Liver (tissue), 9 donors: ENCODE results near the gene DCAKD. TPM values are rescaled to one million over a fixed set of nuclear protein-coding genes. Genes with fewer than 3 reads are reported as not detected.

ENCODE experiments used
- DNase-seq: peaks from one replicate; pipeline ENCODE4 v3.0.0-alpha.2; 2017; ENCODE audit warnings: low spot score
- H3K27ac ChIP-seq, 2 donors: one replicate each; pipeline ENCODE4 v1.7.0; 2013; ENCODE audit warnings: inconsistent platforms in 2 of 2, low read length in 2 of 2, control low read depth in 1 of 2, low read depth in 1 of 2, mild to moderate bottlenecking in 1 of 2
- H3K27me3 ChIP-seq, 4 donors: one replicate each; pipeline versions ENCODE4 v1.6.1 to v1.7.0; 2013; ENCODE audit warnings: low read length in 3 of 4, inconsistent platforms in 1 of 4, mild to moderate bottlenecking in 1 of 4, moderate library complexity in 1 of 4; ENCODE audit not compliant: control insufficient read depth in 4 of 4, insufficient read depth in 4 of 4
- H3K36me3 ChIP-seq, 4 donors: one replicate each; pipeline versions ENCODE4 v1.6.1 to v1.7.0; 2013; ENCODE audit warnings: low read length in 3 of 4, mild to moderate bottlenecking in 3 of 4, low read depth in 1 of 4, moderate library complexity in 1 of 4; ENCODE audit not compliant: control insufficient read depth in 4 of 4, insufficient read depth in 3 of 4
- H3K4me1 ChIP-seq, 4 donors: one replicate each; pipeline versions ENCODE4 v1.6.1 to v1.7.0; 2013; ENCODE audit warnings: low read length in 3 of 4, mild to moderate bottlenecking in 3 of 4, moderate library complexity in 1 of 4; ENCODE audit not compliant: control insufficient read depth in 4 of 4, insufficient read depth in 4 of 4
- H3K4me3 ChIP-seq, 3 donors: one replicate each; pipeline versions ENCODE4 v1.6.1 to v1.7.0; 2013; ENCODE audit warnings: low read length in 3 of 3, control low read depth in 1 of 3, low read depth in 1 of 3, mild to moderate bottlenecking in 1 of 3
- H3K9ac ChIP-seq, 2 donors: one replicate each; pipeline ENCODE4 v1.7.0; 2013; ENCODE audit warnings: low read length in 2 of 2, mild to moderate bottlenecking in 2 of 2, moderate library complexity in 2 of 2, control low read depth in 1 of 2, low read depth in 1 of 2
- H3K9me3 ChIP-seq, 4 donors: one replicate each; pipeline versions ENCODE4 v1.6.1 to v1.7.0; 2013; ENCODE audit warnings: low read length in 3 of 4; ENCODE audit not compliant: control insufficient read depth in 4 of 4
- FOXA2 ChIP-seq: IDR thresholded peaks from 2 replicates; pipeline ENCODE4 v1.6.1; 2016; ENCODE audit warnings: antibody characterized with exemption
- GABPA ChIP-seq, 2 donors: IDR thresholded peaks in 1 of 2; conservative IDR thresholded peaks in 1 of 2; 2 replicates each; pipeline ENCODE4 v1.6.1; 2016; ENCODE audit warnings: antibody characterized with exemption in 2 of 2, mild to moderate bottlenecking in 1 of 2, moderate library complexity in 1 of 2
- HNF4G ChIP-seq: IDR thresholded peaks from 2 replicates; pipeline ENCODE4 v1.6.1; 2016; ENCODE audit warnings: antibody characterized with exemption
- RAD21 ChIP-seq, 2 donors: IDR thresholded peaks; 2 replicates each; pipeline ENCODE4 v1.6.1; 2016; ENCODE audit warnings: antibody characterized with exemption in 2 of 2, mild to moderate bottlenecking in 2 of 2
- RXRA ChIP-seq, 2 donors: IDR thresholded peaks; 2 replicates each; pipeline ENCODE4 v1.6.1; 2017 to 2018; ENCODE audit warnings: antibody characterized with exemption in 2 of 2, mild to moderate bottlenecking in 1 of 2
- SP1 ChIP-seq: IDR thresholded peaks from 2 replicates; pipeline ENCODE4 v1.6.1; 2018; ENCODE audit warnings: antibody characterized with exemption, mild to moderate bottlenecking
- TAF1 ChIP-seq: conservative IDR thresholded peaks from 2 replicates; pipeline ENCODE4 v1.6.1; 2016; ENCODE audit warnings: antibody characterized with exemption, mild to moderate bottlenecking
- WGBS: extraction: QIAGEN DNeasy Blood & Tissue Kit; methylation state at CpG from one replicate; pipeline ENCODE4 v1.1.7; 2013; 5-methylcytosine and 5-hydroxymethylcytosine counted together
- polyA plus RNA-seq, 2 donors: library from polyadenylated mRNA; stranded (reverse) in 1 of 2; unstranded in 1 of 2; fragments of 200-250 nt in 1 of 2; fragments of >200 nt in 1 of 2; fragmentation: Nextera tagmentation in 1 of 2; extraction: Ambion mirVana in 1 of 2; gene quantifications; one replicate each; pipeline versions ENCODE4 v1.2.1 to v1.2.3, GENCODE V29; 2013 to 2015
- total RNA-seq, 2 donors: library from RNA; depleted of rRNA; stranded (reverse); fragments of >200 nt; gene quantifications; one replicate each; pipeline ENCODE4 v1.2.3, GENCODE V29; 2014
- TF ChIP-seq, protein P1 (sequence below): fragments of 150-350 bp; IDR thresholded peaks from 2 replicates; pipeline ENCODE4 v1.5.1; 2017; ENCODE audit warnings: improper control_type of control experiment, low read depth, low read length; ENCODE audit not compliant: missing input control
- TF ChIP-seq, protein P2 (sequence below): IDR thresholded peaks from 2 replicates; pipeline ENCODE4 v1.6.1; 2016; ENCODE audit warnings: antibody characterized with exemption
- TF ChIP-seq, protein P3 (sequence below): IDR thresholded peaks from 2 replicates; pipeline ENCODE4 v1.6.1; 2016; ENCODE audit warnings: antibody characterized with exemption, mild to moderate bottlenecking
- TF ChIP-seq, protein P4 (sequence below): IDR thresholded peaks from 2 replicates; pipeline ENCODE4 v1.6.1; 2016; ENCODE audit warnings: antibody characterized with exemption
- TF ChIP-seq, protein P5 (sequence below): IDR thresholded peaks from 2 replicates; pipeline ENCODE4 v1.6.1; 2016; ENCODE audit warnings: antibody characterized with exemption
- donor health status: healthy.
- donor health status: healthy.
- donor health status: healthy.
- donor health status: healthy.
- donor health status: healthy.

DCAKD gene
- total and polyA plus RNA-seq, 4 donors, result 9.7 to 22.9 (median 14.6) TPM

DNA sequence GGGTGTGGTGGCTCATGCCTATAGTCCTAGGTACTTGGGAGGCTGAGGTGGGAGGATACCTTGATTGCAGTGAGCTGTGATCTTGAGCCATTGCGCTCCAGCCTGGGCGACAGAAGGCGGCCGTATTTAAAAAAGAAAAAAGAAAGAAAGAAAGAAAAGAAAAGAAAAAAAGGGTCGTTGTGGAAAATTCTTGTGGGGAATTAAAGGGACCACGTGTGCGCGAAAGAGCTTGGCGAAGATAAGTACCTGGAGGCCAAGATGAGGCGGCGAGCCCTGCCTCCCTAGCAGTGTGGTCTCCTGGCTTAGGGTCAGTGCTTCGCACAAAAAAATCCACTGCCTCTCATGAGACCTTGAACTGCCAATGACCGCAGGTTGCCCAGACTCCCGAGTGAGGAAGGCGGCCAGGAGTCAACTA lies 9.0 kb upstream of the DCAKD start:
- H3K27me3 ChIP-seq, result no peaks in the 10 kb centered on the region
- peak overlapping the region; percentile 80 to 98 for H3K9ac ChIP-seq
- H3K27ac ChIP-seq, result peak overlapping the region; percentile 85 to 87
- peaks cover 3 to 29% (median 23%) of the 10 kb centered on the region in 4 donors for H3K4me1 ChIP-seq
- peak overlapping the region; percentile 69 to 87 (median 87) for H3K4me3 ChIP-seq
- H3K36me3 ChIP-seq, result peaks cover 0 to 2% (median 0%) of the 10 kb centered on the region in 4 donors
- WGBS, result 7% methylated on average over 15 of the region's 15 CpGs
- no peak for DNase-seq
- H3K9me3 ChIP-seq, result no peaks in the 10 kb centered on the region
- TF ChIP-seq RAD21 (IDR thresholded peaks at IDR 0.05) (no peak), RXRA (IDR thresholded peaks at IDR 0.05) (peak in 1 of 2 donors; percentile 74)
- TF ChIP-seq, protein P1, sequence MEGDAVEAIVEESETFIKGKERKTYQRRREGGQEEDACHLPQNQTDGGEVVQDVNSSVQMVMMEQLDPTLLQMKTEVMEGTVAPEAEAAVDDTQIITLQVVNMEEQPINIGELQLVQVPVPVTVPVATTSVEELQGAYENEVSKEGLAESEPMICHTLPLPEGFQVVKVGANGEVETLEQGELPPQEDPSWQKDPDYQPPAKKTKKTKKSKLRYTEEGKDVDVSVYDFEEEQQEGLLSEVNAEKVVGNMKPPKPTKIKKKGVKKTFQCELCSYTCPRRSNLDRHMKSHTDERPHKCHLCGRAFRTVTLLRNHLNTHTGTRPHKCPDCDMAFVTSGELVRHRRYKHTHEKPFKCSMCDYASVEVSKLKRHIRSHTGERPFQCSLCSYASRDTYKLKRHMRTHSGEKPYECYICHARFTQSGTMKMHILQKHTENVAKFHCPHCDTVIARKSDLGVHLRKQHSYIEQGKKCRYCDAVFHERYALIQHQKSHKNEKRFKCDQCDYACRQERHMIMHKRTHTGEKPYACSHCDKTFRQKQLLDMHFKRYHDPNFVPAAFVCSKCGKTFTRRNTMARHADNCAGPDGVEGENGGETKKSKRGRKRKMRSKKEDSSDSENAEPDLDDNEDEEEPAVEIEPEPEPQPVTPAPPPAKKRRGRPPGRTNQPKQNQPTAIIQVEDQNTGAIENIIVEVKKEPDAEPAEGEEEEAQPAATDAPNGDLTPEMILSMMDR, result no peak
- TF ChIP-seq, protein P2, sequence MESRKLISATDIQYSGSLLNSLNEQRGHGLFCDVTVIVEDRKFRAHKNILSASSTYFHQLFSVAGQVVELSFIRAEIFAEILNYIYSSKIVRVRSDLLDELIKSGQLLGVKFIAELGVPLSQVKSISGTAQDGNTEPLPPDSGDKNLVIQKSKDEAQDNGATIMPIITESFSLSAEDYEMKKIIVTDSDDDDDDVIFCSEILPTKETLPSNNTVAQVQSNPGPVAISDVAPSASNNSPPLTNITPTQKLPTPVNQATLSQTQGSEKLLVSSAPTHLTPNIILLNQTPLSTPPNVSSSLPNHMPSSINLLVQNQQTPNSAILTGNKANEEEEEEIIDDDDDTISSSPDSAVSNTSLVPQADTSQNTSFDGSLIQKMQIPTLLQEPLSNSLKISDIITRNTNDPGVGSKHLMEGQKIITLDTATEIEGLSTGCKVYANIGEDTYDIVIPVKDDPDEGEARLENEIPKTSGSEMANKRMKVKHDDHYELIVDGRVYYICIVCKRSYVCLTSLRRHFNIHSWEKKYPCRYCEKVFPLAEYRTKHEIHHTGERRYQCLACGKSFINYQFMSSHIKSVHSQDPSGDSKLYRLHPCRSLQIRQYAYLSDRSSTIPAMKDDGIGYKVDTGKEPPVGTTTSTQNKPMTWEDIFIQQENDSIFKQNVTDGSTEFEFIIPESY, result no peak
- TF ChIP-seq, protein P3, sequence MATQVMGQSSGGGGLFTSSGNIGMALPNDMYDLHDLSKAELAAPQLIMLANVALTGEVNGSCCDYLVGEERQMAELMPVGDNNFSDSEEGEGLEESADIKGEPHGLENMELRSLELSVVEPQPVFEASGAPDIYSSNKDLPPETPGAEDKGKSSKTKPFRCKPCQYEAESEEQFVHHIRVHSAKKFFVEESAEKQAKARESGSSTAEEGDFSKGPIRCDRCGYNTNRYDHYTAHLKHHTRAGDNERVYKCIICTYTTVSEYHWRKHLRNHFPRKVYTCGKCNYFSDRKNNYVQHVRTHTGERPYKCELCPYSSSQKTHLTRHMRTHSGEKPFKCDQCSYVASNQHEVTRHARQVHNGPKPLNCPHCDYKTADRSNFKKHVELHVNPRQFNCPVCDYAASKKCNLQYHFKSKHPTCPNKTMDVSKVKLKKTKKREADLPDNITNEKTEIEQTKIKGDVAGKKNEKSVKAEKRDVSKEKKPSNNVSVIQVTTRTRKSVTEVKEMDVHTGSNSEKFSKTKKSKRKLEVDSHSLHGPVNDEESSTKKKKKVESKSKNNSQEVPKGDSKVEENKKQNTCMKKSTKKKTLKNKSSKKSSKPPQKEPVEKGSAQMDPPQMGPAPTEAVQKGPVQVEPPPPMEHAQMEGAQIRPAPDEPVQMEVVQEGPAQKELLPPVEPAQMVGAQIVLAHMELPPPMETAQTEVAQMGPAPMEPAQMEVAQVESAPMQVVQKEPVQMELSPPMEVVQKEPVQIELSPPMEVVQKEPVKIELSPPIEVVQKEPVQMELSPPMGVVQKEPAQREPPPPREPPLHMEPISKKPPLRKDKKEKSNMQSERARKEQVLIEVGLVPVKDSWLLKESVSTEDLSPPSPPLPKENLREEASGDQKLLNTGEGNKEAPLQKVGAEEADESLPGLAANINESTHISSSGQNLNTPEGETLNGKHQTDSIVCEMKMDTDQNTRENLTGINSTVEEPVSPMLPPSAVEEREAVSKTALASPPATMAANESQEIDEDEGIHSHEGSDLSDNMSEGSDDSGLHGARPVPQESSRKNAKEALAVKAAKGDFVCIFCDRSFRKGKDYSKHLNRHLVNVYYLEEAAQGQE, result no peak

DNA sequence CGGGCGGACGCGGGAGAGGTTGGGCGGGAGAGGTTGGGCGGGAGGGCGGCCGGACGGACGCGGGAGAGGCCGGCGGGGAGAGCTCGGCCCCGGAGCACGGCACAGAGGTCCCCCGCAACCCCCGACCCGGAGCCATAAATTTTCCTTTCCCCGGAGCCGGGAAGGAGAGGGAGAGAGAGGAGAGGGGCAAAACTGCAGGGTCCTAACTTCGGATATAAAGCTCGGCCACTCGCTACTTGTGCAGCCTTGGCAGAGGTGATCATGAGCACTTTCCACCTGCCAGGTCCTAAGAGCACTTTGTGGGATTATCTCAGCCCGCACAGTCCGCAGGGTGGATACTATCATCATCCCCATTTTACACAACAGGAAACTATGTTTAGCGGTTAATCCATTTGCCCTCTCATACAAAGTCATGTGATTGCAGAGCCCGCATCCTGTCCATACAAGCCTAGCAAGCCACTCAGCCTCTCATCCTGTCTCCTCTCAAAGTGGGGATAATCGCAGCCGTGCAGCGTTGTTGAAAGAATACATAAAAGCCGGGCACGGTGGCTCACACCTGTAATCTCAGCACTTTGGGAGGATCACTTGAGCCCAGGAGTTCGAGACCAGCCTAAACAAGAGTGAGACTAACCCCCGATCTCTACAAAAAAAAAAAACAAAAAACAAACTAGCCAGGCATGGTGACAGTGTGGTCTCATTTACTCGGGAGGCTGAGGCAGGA lies 780 bp upstream of the DCAKD start:
- peak; percentile 62 for DNase-seq
- Histone ChIP-seq H3K9me3 (no peaks in the 10 kb centered on the region), H3K4me1 (peaks cover 0 to 16% (median 7%) of the 10 kb centered on the region in 4 donors), H3K36me3 (no peaks in the 10 kb centered on the region), H3K4me3 (peak overlapping the region; percentile 45 to 68 (median 58)), H3K27ac (peak overlapping the region; percentile 70 to 76), H3K27me3 (no peaks in the 10 kb centered on the region), H3K9ac (no peak overlapping the region)
- WGBS, result 16% methylated on average over 36 of the region's 36 CpGs
- TF ChIP-seq GABPA (IDR thresholded peaks at IDR 0.05 in 1 of 2, conservative IDR thresholded peaks at IDR 0.05 in 1 of 2) (no peak), TAF1 (no peak), FOXA2 (no peak), RAD21 (IDR thresholded peaks at IDR 0.05) (no peak), RXRA (IDR thresholded peaks at IDR 0.05) (no peak), HNF4G (no peak), SP1 (no peak)
- TF ChIP-seq, protein P2, result no peak
- TF ChIP-seq, protein P4, sequence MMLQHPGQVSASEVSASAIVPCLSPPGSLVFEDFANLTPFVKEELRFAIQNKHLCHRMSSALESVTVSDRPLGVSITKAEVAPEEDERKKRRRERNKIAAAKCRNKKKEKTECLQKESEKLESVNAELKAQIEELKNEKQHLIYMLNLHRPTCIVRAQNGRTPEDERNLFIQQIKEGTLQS, result no peak
- TF ChIP-seq, protein P3, result no peak
- TF ChIP-seq, protein P5, sequence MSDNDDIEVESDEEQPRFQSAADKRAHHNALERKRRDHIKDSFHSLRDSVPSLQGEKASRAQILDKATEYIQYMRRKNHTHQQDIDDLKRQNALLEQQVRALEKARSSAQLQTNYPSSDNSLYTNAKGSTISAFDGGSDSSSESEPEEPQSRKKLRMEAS, result no peak
- TF ChIP-seq, protein P1, result no peak
